Occipital lobe (tissue), 2 donors: ENCODE measurements around the gene GRM8. TPM values are rescaled to one million over a fixed set of nuclear protein-coding genes. Genes with fewer than 3 reads are reported as not detected.

Experiments used
- DNase-seq: peaks from one replicate; lab custom pipeline; 2025; lab: John Stamatoyannopoulos, UW
- total RNA-seq: library from RNA; depleted of rRNA; stranded (reverse); fragments of >200 nt; gene quantifications from one replicate; pipeline ENCODE4 v1.2.3, GENCODE V29; 2014

Gene GRM8
- total RNA-seq, 1 donor from 2014 or later = 3.7 TPM

DNA sequence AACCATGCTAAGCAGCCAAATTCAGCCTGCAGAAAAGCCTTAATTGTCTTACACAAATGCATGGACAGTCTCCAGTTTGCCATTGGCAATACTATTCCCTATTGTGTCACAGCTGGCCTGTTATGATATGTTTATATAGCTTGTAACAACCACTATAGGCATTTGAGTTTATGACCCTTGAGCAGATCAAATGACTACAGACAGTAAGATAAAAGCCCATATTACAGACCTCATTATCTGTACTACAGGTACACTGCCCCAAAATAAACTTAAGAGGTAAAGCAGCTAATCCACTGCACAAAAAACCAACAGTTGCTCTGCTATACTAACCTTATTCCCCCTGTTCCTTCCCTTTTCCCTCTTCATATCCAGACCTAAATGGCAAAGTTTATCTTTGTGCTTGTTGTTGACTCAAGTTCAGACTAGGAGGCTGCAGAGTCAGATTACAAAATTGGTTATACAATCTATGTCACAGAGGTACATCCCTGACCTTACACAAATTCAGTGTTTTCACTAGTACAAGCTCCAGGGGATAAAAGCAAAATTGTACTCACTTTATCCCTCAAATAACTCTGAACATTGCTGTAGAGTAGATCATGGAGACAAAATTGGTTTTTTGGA, 218.4 kb downstream of the GRM8 start:
- no peak for DNase-seq

DNA sequence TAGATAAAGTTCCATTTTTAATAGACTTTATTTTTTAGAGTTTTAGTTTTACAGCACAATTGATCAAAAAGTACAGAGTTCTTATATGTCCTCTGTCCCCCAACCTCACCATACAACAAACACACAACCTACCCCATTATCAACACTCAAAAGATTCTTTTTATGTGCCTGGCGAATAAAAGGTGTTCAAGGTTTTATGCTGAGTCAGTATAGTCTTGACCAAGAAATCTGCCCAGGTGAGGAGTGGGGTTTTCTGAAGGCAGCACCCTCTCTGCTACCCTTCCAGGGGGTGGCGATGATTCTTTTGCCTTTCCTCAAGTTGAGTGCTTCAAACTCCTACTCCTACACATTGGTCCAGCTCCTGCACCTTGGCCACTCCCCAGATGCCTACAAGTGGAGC, 222.9 kb downstream of the GRM8 start:
- no peak for DNase-seq

DNA sequence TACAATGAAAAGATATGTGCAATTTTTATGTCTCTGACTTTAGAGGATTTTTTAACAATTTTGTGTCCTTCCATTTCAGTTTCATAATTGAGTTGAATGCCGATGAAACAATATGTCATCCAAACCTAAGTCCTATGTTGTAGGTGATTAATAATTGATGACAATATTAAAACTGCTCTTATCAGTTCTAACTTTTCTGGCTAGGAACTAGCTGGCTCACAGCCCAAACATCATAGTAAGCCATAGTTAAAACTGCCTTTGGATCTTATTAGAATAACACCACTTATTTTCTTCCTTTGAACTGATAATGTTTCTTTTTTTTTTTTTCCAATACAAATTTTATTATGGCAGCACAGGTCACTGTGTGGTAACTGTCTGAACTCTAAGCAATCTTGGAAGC, 230.9 kb downstream of the GRM8 start:
- no peak for DNase-seq

- no peak for DNase-seq
Measured at GRCh38 chr7:127021019-127021738, 231.6 kb downstream of the GRM8 start.

DNA sequence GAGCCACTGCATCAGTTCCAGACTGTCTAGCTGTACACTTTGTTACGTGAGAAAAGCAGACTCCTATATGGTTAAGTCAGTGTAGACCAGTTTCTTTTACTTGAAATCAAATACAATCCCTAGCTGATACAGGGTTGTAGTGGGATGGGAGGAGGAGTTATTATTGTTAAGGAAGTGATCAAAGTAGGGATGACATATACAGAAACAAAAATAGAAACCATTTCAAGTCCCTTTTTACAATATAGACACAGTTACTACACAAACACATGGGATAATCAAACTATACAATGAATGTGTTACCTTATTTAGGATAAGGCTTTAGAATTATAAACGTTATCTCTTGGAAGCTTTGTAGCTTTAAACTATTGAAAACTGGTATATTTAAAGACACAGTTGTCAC, 233.9 kb downstream of the GRM8 start:
- no peak for DNase-seq

DNA sequence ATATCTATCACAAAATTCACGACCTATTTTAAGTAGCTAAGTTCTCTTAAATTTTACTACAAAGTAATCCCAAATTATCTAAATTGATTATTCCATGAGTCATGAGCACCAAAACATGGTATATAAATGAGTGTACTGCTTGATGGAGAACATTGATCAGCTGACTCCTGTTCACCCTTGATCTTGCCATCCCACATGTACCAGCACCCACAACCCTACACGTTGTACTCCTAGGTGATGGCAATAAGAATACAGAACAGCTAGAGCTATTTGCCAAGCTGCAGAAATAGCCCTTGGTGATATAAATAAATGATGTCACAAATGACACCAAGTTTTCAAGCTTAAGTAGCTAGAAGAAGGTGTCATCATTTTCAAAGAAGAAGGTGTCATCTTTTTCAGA, 235.5 kb downstream of the GRM8 start:
- DNase-seq = no peak

GRCh38 chr7:127000725-127001124, 252.0 kb downstream of the GRM8 start:
- no peak for DNase-seq

GRCh38 chr7:126996659-126997058, 256.1 kb downstream of the GRM8 start:
- DNase-seq = no peak

GRCh38 chr7:126993626-126994213, 259.0 kb downstream of the GRM8 start:
- DNase-seq = no peak

GRCh38 chr7:126988022-126988421, 264.7 kb downstream of the GRM8 start:
- DNase-seq = no peak

GRCh38 chr7:126979722-126980121, 273.0 kb downstream of the GRM8 start:
- no peak for DNase-seq

DNA sequence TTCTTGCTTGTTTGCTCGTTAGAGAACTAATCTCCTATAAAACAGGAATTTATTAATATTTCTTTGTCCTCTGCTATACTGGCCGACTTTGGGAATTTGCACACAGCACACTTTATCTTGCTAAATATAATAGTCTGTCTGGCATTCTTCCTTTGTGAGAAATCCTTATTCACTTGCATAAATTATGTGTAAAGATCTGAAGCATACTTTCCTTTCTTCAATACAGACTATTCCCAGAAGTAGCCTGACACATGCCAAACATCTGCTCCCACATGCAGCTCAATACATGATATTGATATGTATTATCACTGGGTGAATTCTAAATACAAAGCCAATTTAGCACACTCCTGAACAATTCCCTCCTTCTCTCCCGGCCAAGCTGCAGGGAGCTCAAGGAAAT, 273.9 kb downstream of the GRM8 start:
- DNase-seq = no peak

DNA sequence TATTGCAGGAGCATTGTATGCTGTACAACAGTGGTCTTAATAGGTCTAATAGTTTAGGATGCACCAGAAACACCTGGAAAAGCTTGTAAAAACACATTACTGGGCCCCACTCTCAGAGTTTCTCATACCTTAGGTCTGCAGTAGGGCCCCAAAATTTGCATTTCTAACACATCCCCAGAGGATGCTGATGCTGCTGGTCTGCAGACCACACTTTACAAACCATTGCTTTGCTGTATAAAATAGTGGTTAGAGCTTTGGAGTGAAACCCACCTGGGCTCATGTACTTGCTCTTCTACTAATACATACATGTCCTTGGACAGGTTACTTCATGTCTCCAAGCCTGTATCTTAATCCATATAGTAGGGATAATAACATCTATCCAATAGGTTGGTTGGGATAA, 279.7 kb downstream of the GRM8 start:
- no peak for DNase-seq

GRCh38 chr7:126972571-126972970, 280.2 kb downstream of the GRM8 start:
- no peak for DNase-seq

GRCh38 chr7:126959649-126960048, 293.1 kb downstream of the GRM8 start:
- no peak for DNase-seq

- DNase-seq = no peak
Measured at GRCh38 chr7:126958367-126958766, 294.4 kb downstream of the GRM8 start.

- DNase-seq = no peak
Measured at GRCh38 chr7:126957443-126957842, 295.3 kb downstream of the GRM8 start.

DNA sequence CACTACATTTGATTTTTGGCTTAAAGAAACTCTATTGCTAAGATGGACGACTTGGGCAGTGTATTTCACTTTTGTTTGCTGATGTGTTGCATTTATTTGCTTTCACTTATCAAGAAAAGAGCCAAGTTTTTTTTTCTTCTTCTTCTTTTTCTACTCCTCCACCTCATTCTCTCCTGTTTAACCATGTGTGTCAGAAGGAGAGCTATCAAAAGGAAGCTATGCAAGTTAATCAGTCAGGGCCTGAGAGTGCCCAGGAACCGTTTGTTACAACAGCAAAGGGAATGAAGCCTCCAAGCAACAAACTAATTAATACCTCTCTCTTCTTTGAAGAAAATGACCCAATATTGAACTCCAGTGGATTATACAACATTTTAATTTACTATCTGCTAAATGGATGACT, 299.3 kb downstream of the GRM8 start:
- no peak for DNase-seq

DNA sequence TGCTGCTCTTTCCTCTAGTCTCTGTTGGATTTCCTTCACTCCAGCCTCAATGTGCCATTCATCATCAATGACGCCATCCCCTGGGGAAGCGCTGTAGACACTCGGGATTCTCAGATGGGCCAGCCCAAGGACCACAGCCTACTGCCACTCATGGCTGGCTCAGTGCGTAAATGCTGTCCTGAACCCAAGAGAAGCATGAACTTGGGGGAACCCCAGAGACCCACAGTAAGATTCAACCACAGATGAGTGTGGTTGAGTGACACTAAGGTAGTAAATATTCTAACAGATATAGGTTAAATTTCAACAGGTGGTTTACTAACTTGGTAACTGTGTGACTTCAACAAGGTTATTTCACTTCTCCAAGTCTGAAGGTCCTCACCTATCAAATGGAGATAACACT, 304.1 kb downstream of the GRM8 start:
- no peak for DNase-seq

DNA sequence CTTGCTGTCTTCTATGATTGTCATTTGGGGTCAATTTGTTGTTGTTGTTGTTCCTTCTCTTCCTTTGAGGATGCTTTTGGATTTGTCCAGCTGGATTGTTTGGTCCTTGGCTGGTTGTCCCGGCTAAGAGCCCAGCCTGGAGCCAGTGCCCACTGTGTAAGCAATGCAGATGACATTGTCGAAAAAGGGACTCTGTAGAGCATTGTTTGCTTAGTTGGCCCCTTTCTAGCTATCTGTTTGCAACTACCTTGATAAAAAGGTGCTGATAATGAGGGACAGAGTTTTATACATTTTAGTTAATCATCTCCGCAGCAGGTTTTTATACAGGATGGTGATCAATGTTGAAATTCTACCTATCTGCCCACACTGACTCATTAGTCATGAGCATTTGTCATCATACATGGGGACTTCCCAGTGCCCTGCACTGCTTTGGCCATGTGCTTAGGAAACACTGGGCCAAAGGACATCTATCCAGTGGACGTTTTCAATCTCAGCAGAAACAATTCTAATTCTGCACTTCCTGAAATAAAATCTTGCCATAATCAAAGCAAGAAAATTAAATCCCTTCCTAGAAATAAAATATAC, 311.9 kb downstream of the GRM8 start:
- no peak for DNase-seq

DNA sequence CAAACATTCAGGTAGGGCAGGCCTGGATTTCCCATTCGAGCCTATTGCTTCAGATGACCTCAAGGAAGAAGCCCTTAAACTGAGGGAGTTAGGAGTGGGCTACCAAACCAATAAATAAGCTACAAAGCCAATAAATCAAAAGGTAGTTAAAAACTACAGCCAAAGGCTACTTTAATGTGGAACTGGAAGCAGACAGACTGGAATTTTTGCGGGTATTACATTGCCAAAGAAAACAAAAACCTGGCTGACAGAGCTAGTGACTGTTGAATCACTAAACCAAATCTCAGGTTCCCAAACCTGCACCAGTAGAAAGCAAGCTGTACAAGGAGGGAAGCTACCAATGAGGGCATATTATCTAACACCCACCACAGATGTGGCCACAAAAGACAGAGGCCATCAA, 315.6 kb downstream of the GRM8 start:
- DNase-seq = no peak

GRCh38 chr7:126931581-126931980, 321.2 kb downstream of the GRM8 start:
- DNase-seq = no peak

- no peak for DNase-seq
Measured at GRCh38 chr7:126930166-126930565, 322.6 kb downstream of the GRM8 start.
